GM23338 (cell line): ENCODE results near the gene CCL15.

Experiments used
- CREB1 ChIP-seq: fragments of 250-450 bp; sonication (Bioruptor Pico); IDR thresholded peaks from 2 replicates; pipeline ENCODE4 v1.5.0; 2020; ENCODE audit warnings: low read depth, mild to moderate bottlenecking, moderate library complexity
- EZH2 ChIP-seq: fragments of 200-600 bp; sonication (generic); IDR thresholded peaks from one replicate; pipeline ENCODE4 v1.8.0; 2017; ENCODE audit warnings: antibody characterized with exemption, mild to moderate bottlenecking, low read depth; ENCODE audit not compliant: unreplicated experiment
- EZH2phosphoT487 ChIP-seq: fragments of 200-600 bp; sonication (generic); IDR thresholded peaks from one replicate; pipeline ENCODE4 v1.8.1; 2018; ENCODE audit warnings: antibody characterized with exemption; ENCODE audit not compliant: unreplicated experiment
- JUNB ChIP-seq: IDR thresholded peaks from one replicate; pipeline ENCODE4 v1.6.1; 2016; ENCODE audit warnings: antibody characterized with exemption; ENCODE audit not compliant: unreplicated experiment
- NANOG ChIP-seq: IDR thresholded peaks from 2 replicates; pipeline ENCODE4 v1.6.1; 2016; ENCODE audit warnings: antibody characterized with exemption, borderline replicate concordance
- POLR2AphosphoS5 ChIP-seq: IDR thresholded peaks from 2 replicates; pipeline ENCODE4 v1.6.1; 2016; ENCODE audit warnings: antibody characterized with exemption, low read depth
- STAT1 ChIP-seq: IDR thresholded peaks from one replicate; pipeline ENCODE4 v1.6.1; 2016; ENCODE audit warnings: antibody characterized with exemption; ENCODE audit not compliant: unreplicated experiment
- ZNF114 ChIP-seq: fragments of 250-450 bp; sonication (Bioruptor Pico); IDR thresholded peaks from 2 replicates; pipeline ENCODE4 v1.5.0; 2020; ENCODE audit warnings: mild to moderate bottlenecking, moderate library complexity
- ZNF331 ChIP-seq: fragments of 250-450 bp; sonication (Bioruptor Pico); IDR thresholded peaks from 2 replicates; pipeline ENCODE4 v1.5.0; 2020; ENCODE audit warnings: low read depth, mild to moderate bottlenecking, moderate library complexity
- TF ChIP-seq, protein P1 (sequence below), 2 experiments: fragments of 200-600 bp in 1 of 2; sonication (generic) in 1 of 2; conservative IDR thresholded peaks; 2 replicates each; pipeline versions ENCODE4 v1.5.1 to v1.6.1; 2016 to 2017; ENCODE audit warnings: antibody characterized with exemption in 2 of 2, low read depth in 2 of 2, mild to moderate bottlenecking in 2 of 2, moderate library complexity in 1 of 2
- TF ChIP-seq, protein P2 (sequence below): IDR thresholded peaks from one replicate; pipeline ENCODE4 v1.6.1; 2018; ENCODE audit warnings: antibody characterized with exemption; ENCODE audit not compliant: unreplicated experiment
- TF ChIP-seq, protein P3 (sequence below): IDR thresholded peaks from 2 replicates; pipeline ENCODE4 v1.6.1; 2016; ENCODE audit warnings: antibody characterized with exemption
- TF ChIP-seq, protein P4 (sequence below): fragments of 250-450 bp; sonication (Bioruptor Pico); IDR thresholded peaks from 2 replicates; pipeline ENCODE4 v1.5.0; 2020; ENCODE audit warnings: mild to moderate bottlenecking, moderate library complexity

DNA sequence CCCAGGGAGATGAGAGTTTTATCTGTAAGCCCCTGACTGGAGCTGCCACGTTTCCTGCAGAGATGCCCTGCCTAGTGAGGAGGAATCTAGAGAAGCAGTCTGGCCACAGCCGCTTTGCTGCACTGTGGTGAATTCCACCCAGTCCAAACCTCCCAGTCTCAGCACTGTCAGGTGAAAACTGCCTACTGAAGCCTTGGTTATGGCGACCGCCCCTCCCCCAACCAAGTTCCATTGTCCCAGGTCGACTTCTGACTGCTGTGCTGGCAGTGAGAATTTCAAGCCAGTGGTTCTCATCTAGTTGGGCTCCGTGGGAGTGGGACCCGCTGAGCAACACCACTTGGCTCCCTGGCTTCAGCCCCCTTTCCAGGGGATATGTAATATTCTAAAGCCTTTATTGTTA, 47.6 kb downstream of the CCL15 start:
- no peak for TF ChIP-seq POLR2AphosphoS5
- TF ChIP-seq, protein P1, sequence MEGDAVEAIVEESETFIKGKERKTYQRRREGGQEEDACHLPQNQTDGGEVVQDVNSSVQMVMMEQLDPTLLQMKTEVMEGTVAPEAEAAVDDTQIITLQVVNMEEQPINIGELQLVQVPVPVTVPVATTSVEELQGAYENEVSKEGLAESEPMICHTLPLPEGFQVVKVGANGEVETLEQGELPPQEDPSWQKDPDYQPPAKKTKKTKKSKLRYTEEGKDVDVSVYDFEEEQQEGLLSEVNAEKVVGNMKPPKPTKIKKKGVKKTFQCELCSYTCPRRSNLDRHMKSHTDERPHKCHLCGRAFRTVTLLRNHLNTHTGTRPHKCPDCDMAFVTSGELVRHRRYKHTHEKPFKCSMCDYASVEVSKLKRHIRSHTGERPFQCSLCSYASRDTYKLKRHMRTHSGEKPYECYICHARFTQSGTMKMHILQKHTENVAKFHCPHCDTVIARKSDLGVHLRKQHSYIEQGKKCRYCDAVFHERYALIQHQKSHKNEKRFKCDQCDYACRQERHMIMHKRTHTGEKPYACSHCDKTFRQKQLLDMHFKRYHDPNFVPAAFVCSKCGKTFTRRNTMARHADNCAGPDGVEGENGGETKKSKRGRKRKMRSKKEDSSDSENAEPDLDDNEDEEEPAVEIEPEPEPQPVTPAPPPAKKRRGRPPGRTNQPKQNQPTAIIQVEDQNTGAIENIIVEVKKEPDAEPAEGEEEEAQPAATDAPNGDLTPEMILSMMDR (conservative IDR thresholded peaks at IDR 0.05; ENCODE audit: low read depth in 2 of 2): no peak
- TF ChIP-seq EZH2: no peak
- TF ChIP-seq, protein P2, sequence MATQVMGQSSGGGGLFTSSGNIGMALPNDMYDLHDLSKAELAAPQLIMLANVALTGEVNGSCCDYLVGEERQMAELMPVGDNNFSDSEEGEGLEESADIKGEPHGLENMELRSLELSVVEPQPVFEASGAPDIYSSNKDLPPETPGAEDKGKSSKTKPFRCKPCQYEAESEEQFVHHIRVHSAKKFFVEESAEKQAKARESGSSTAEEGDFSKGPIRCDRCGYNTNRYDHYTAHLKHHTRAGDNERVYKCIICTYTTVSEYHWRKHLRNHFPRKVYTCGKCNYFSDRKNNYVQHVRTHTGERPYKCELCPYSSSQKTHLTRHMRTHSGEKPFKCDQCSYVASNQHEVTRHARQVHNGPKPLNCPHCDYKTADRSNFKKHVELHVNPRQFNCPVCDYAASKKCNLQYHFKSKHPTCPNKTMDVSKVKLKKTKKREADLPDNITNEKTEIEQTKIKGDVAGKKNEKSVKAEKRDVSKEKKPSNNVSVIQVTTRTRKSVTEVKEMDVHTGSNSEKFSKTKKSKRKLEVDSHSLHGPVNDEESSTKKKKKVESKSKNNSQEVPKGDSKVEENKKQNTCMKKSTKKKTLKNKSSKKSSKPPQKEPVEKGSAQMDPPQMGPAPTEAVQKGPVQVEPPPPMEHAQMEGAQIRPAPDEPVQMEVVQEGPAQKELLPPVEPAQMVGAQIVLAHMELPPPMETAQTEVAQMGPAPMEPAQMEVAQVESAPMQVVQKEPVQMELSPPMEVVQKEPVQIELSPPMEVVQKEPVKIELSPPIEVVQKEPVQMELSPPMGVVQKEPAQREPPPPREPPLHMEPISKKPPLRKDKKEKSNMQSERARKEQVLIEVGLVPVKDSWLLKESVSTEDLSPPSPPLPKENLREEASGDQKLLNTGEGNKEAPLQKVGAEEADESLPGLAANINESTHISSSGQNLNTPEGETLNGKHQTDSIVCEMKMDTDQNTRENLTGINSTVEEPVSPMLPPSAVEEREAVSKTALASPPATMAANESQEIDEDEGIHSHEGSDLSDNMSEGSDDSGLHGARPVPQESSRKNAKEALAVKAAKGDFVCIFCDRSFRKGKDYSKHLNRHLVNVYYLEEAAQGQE: no peak
- no peak for TF ChIP-seq CREB1
- no peak for TF ChIP-seq EZH2phosphoT487
- TF ChIP-seq, protein P3, sequence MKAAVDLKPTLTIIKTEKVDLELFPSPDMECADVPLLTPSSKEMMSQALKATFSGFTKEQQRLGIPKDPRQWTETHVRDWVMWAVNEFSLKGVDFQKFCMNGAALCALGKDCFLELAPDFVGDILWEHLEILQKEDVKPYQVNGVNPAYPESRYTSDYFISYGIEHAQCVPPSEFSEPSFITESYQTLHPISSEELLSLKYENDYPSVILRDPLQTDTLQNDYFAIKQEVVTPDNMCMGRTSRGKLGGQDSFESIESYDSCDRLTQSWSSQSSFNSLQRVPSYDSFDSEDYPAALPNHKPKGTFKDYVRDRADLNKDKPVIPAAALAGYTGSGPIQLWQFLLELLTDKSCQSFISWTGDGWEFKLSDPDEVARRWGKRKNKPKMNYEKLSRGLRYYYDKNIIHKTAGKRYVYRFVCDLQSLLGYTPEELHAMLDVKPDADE: no peak
- no peak for TF ChIP-seq ZNF331 (CRISPR knock-in tag)
- no peak for TF ChIP-seq STAT1
- no peak for TF ChIP-seq ZNF114
- TF ChIP-seq NANOG: no peak
- no peak for TF ChIP-seq JUNB
- TF ChIP-seq, protein P4, sequence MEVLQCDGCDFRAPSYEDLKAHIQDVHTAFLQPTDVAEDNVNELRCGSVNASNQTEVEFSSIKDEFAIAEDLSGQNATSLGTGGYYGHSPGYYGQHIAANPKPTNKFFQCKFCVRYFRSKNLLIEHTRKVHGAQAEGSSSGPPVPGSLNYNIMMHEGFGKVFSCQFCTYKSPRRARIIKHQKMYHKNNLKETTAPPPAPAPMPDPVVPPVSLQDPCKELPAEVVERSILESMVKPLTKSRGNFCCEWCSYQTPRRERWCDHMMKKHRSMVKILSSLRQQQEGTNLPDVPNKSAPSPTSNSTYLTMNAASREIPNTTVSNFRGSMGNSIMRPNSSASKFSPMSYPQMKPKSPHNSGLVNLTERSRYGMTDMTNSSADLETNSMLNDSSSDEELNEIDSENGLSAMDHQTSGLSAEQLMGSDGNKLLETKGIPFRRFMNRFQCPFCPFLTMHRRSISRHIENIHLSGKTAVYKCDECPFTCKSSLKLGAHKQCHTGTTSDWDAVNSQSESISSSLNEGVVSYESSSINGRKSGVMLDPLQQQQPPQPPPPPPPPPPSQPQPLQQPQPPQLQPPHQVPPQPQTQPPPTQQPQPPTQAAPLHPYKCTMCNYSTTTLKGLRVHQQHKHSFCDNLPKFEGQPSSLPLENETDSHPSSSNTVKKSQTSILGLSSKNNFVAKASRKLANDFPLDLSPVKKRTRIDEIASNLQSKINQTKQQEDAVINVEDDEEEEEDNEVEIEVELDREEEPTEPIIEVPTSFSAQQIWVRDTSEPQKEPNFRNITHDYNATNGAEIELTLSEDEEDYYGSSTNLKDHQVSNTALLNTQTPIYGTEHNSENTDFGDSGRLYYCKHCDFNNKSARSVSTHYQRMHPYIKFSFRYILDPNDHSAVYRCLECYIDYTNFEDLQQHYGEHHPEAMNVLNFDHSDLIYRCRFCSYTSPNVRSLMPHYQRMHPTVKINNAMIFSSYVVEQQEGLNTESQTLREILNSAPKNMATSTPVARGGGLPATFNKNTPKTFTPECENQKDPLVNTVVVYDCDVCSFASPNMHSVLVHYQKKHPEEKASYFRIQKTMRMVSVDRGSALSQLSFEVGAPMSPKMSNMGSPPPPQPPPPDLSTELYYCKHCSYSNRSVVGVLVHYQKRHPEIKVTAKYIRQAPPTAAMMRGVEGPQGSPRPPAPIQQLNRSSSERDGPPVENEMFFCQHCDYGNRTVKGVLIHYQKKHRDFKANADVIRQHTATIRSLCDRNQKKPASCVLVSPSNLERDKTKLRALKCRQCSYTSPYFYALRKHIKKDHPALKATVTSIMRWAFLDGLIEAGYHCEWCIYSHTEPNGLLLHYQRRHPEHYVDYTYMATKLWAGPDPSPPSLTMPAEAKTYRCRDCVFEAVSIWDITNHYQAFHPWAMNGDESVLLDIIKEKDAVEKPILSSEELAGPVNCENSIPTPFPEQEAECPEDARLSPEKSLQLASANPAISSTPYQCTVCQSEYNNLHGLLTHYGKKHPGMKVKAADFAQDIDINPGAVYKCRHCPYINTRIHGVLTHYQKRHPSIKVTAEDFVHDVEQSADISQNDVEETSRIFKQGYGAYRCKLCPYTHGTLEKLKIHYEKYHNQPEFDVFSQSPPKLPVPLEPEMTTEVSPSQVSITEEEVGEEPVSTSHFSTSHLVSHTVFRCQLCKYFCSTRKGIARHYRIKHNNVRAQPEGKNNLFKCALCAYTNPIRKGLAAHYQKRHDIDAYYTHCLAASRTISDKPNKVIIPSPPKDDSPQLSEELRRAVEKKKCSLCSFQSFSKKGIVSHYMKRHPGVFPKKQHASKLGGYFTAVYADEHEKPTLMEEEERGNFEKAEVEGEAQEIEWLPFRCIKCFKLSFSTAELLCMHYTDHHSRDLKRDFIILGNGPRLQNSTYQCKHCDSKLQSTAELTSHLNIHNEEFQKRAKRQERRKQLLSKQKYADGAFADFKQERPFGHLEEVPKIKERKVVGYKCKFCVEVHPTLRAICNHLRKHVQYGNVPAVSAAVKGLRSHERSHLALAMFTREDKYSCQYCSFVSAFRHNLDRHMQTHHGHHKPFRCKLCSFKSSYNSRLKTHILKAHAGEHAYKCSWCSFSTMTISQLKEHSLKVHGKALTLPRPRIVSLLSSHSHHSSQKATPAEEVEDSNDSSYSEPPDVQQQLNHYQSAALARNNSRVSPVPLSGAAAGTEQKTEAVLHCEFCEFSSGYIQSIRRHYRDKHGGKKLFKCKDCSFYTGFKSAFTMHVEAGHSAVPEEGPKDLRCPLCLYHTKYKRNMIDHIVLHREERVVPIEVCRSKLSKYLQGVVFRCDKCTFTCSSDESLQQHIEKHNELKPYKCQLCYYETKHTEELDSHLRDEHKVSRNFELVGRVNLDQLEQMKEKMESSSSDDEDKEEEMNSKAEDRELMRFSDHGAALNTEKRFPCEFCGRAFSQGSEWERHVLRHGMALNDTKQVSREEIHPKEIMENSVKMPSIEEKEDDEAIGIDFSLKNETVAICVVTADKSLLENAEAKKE (CRISPR knock-in tag): no peak
